K562 (cell line): ENCODE data around the gene CD274. TPM values are rescaled to one million over a fixed set of nuclear protein-coding genes. Genes with fewer than 3 reads are reported as not detected.

ENCODE experiments used
- ATAC-seq: fragments of 200-7000 bp; cut with Tn5 transposase; 3 replicates; pipeline ENCODE4 v1.9.1; 2020; ENCODE audit warnings: moderate library complexity
- BruUV-seq: library from RNA; stranded (reverse); fragments of 400-500 nt; replicated peaks from 2 replicates; lab custom pipeline; 2021; lab: Mats Ljungman, UMichigan
- CTCF ChIA-PET: fragments of 300-600 bp; formaldehyde crosslinking; extraction: SDS; loops from one replicate; lab custom pipeline; 2021; ENCODE audit warnings: low intra/inter-chr PET ratio; lab: Yijun Ruan, JAX
- POLR2A ChIA-PET: fragments of 300-600, 350-650 bp; sonication (Branson Sonifier 250); formaldehyde crosslinking; extraction: SDS; loops from one replicate; lab custom pipeline; 2021; ENCODE audit warnings: antibody characterized with exemption, inconsistent platforms; lab: Yijun Ruan, JAX
- DNase-seq, 4 experiments: peaks; one replicate each; pipeline versions ENCODE4 v3.0.0 to v3.0.0-alpha.2; 2011 to 2018; ENCODE audit warnings: low spot score in 3 of 4, mixed read lengths in 3 of 4; ENCODE audit errors: extremely low read depth in 1 of 4
- FAIRE-seq: peaks from 2 replicates; lab custom pipeline; 2011; peaks lifted over from hg19 to GRCh38; lab: Jason Lieb, UNC
- H2AFZ ChIP-seq: 2 replicates; pipeline ENCODE4 v1.6.0; 2011; ENCODE audit warnings: low read depth, low read length, control low read depth, inconsistent platforms
- H3K27ac ChIP-seq: fragments of 200-600 bp; 3 replicates; pipeline ENCODE4 v1.8.0; 2011; ENCODE audit warnings: low read depth, mild to moderate bottlenecking, control low read depth, inconsistent platforms, low read length, moderate library complexity, mixed read lengths; ENCODE audit errors: extremely low read depth
- H3K27me3 ChIP-seq, 2 experiments: fragments of 300-600 bp in 1 of 2; 2 replicates in 1 of 2; 3 replicates in 1 of 2; pipeline versions ENCODE4 v1.6.0 to v1.8.0; 2011; ENCODE audit warnings: inconsistent platforms in 2 of 2, low read length in 2 of 2, mild to moderate bottlenecking in 1 of 2, mixed read lengths in 1 of 2, moderate library complexity in 1 of 2; ENCODE audit not compliant: control insufficient read depth in 2 of 2, insufficient read depth in 2 of 2
- H3K36me3 ChIP-seq: fragments of 300-600 bp; 3 replicates; pipeline ENCODE4 v1.8.0; 2011; ENCODE audit warnings: mild to moderate bottlenecking, low read length, inconsistent platforms; ENCODE audit not compliant: control insufficient read depth, insufficient read depth
- H3K4me1 ChIP-seq, 2 experiments: fragments of 200-600 bp in 1 of 2; replicated peaks in 1 of 2; 2 replicates in 1 of 2; 3 replicates in 1 of 2; pipeline versions ENCODE4 v1.5.1 to v1.8.0; 2011; ENCODE audit warnings: inconsistent platforms in 2 of 2, low read length in 2 of 2, mild to moderate bottlenecking in 1 of 2, mixed read lengths in 1 of 2, moderate library complexity in 1 of 2; ENCODE audit not compliant: control insufficient read depth in 2 of 2, insufficient read depth in 2 of 2
- H3K4me2 ChIP-seq: 2 replicates; pipeline ENCODE4 v1.6.1; 2011; ENCODE audit warnings: low read length, control low read depth, inconsistent platforms, mixed read lengths; ENCODE audit not compliant: insufficient read depth
- H3K4me3 ChIP-seq: fragments of 200-600 bp; sonication (generic), shearing (Covaris generic); 2 replicates; pipeline ENCODE4 v1.5.1; 2016; ENCODE audit warnings: control low read depth, inconsistent platforms
- H3K79me2 ChIP-seq: fragments of 200-600 bp; 3 replicates; pipeline ENCODE4 v1.8.0; 2011; ENCODE audit warnings: low read length, inconsistent platforms; ENCODE audit not compliant: control insufficient read depth, insufficient read depth
- H3K9ac ChIP-seq, 2 experiments: 2 replicates each; pipeline versions ENCODE4 v1.6.0 to v1.6.1; 2011; ENCODE audit warnings: low read depth in 2 of 2, low read length in 2 of 2, control low read depth in 1 of 2, inconsistent platforms in 1 of 2, mild to moderate bottlenecking in 1 of 2, mixed read lengths in 1 of 2; ENCODE audit not compliant: insufficient read depth in 1 of 2
- H3K9me1 ChIP-seq: one replicate; pipeline ENCODE4 v1.6.0; 2011; ENCODE audit warnings: inconsistent platforms, mild to moderate bottlenecking, low read length, moderate library complexity; ENCODE audit not compliant: control insufficient read depth, insufficient read depth
- H3K9me3 ChIP-seq: replicated peaks from 2 replicates; pipeline ENCODE4 v1.5.1; 2011; ENCODE audit warnings: low read depth, low read length, inconsistent platforms; ENCODE audit not compliant: control insufficient read depth, insufficient read depth
- H4K20me1 ChIP-seq: replicated peaks from 2 replicates; pipeline ENCODE4 v1.6.1; 2011; ENCODE audit warnings: low read length, inconsistent platforms, mixed read lengths; ENCODE audit not compliant: control insufficient read depth, insufficient read depth
- CTCF ChIP-seq, 3 experiments: IDR thresholded peaks in 2 of 3; conservative IDR thresholded peaks in 1 of 3; 2 replicates each; pipeline ENCODE4 v1.5.1; 2011 to 2012; ENCODE audit warnings: low read length in 3 of 3, mild to moderate bottlenecking in 3 of 3, control low read depth in 2 of 3, improper control_type of control experiment in 1 of 3, inconsistent platforms in 1 of 3, low read depth in 1 of 3, mixed read lengths in 1 of 3, moderate library complexity in 1 of 3; ENCODE audit not compliant: insufficient read depth in 2 of 3
- DEAF1 ChIP-seq: fragments of 450-650 bp; formaldehyde crosslinking; IDR thresholded peaks from 2 replicates; pipeline ENCODE4 v1.4.0; 2020; ENCODE audit warnings: mild to moderate bottlenecking, moderate library complexity
- RBM25 ChIP-seq: fragments of 200-400 bp; formaldehyde crosslinking; IDR thresholded peaks from 2 replicates; pipeline ENCODE4 v1.6.1; 2018; ENCODE audit warnings: low read length, low read depth, moderate library complexity; ENCODE audit not compliant: severe bottlenecking
- STAT6 ChIP-seq: sonication (generic); formaldehyde crosslinking; IDR thresholded peaks from 2 replicates; pipeline ENCODE4 v1.8.1; 2023; ENCODE audit warnings: mild to moderate bottlenecking, missing genetic modification reagents
- ZNF445 ChIP-seq: fragments of 250-450 bp; sonication (Bioruptor Pico); IDR thresholded peaks from 2 replicates; pipeline ENCODE4 v1.4.0; 2020; ENCODE audit warnings: low read depth, mild to moderate bottlenecking, moderate library complexity
- WGBS: fragments of 100-300 bp; shearing (Covaris generic); methylation state at CpG from one replicate; pipeline ENCODE4 v1.1.6; 2016; ENCODE audit warnings: low coverage, mixed read lengths; ENCODE audit not compliant: insufficient coverage; ENCODE audit errors: missing lambda C conversion rate; 5-methylcytosine and 5-hydroxymethylcytosine counted together
- in situ Hi-C: fragments of 300-500 bp; cut with MboI; formaldehyde crosslinking; loops from 4 replicates; pipeline ENCODE4 v1.15.0; 2018; ENCODE audit warnings: inconsistent platforms, mixed read lengths
- intact Hi-C: fragments of 100-400 bp; cut with micrococcal nuclease; formaldehyde crosslinking; loops from 2 replicates; pipeline ENCODE4 v1.14.2; 2022
- polyA plus RNA-seq, 8 experiments: library from polyadenylated mRNA; depleted of rRNA in 4 of 8; stranded (reverse) in 5 of 8; unstranded in 3 of 8; fragments of >200 nt; fragmentation: Nextera tagmentation in 2 of 8; fragmentation: Illumina TruSeq in 1 of 8; extraction: Ambion mirVana in 2 of 8; extraction: Trizol in 1 of 8; gene quantifications; 2 replicates each; pipeline versions ENCODE4 v1.2.1 to v1.2.3, GENCODE V29; 2011 to 2014; ENCODE audit warnings: inconsistent platforms in 1 of 8, missing spikeins in 1 of 8
- total RNA-seq, 7 experiments: library from RNA; depleted of rRNA in 6 of 7; stranded (reverse); fragments of >200 nt in 6 of 7; fragmentation: Illumina TruSeq in 2 of 7; extraction: Trizol in 2 of 7; gene quantifications; 2 replicates each; pipeline versions ENCODE4 v1.2.1 to v1.2.3, GENCODE V29; 2011 to 2021; ENCODE audit warnings: low replicate concordance in 1 of 7

CD274 gene
- total and polyA plus RNA-seq, 9 of the 15 experiments (the other 6 are each of a cell fraction or from before 2014, with no cell fraction given): 0.07 to 0.51 (median 0.30) TPM; not detected in 1

GRCh38 chr9:5425006-5425628 lies 25.2 kb upstream of the CD274 start:
- no peaks in the 10 kb centered on the region for H3K36me3 ChIP-seq
- ChIA-PET POLR2A (interaction anchor here (0.5 kb wide), 1 partner anchor 1038 kb away, joined by 3 read pairs; no protein-coding TSS in a partner anchor), CTCF (interaction anchor here (0.9 kb wide), 1 partner anchor 239 kb away, joined by 4 read pairs; no protein-coding TSS in a partner anchor)
- intact Hi-C loops: loop anchor here (5.0 to 10.0 kb wide), 3 partner anchors 160 to 663 kb away; partner anchors contain the start of gene INSL6
- WGBS: 10% methylated on average over 2 of the region's 2 CpGs
- no peaks in the 10 kb centered on the region for H3K9me1 ChIP-seq
- peak; percentile 62; the same call in 2 of the 3 replicates for ATAC-seq
- H3K4me1 ChIP-seq: no peaks in the 10 kb centered on the region
- H3K9me3 ChIP-seq: no peaks in the 10 kb centered on the region
- no peak overlapping the region for H3K27ac ChIP-seq
- H3K27me3 ChIP-seq: no peaks in the 10 kb centered on the region
- no peaks in the 10 kb centered on the region for H3K79me2 ChIP-seq
- in situ Hi-C loops: loop anchor here (25.0 kb wide), 2 partner anchors 688 to 813 kb away; partner anchors contain the start of gene AK3
- H4K20me1 ChIP-seq: no peaks in the 10 kb centered on the region
- H2AFZ ChIP-seq: no peak overlapping the region
- DNase-seq: peak; percentile 17 to 29 (median 18)
- no peak overlapping the region for H3K4me3 ChIP-seq
- no peak overlapping the region for H3K4me2 ChIP-seq
- BruUV-seq: no TSS peak
- H3K9ac ChIP-seq: no peak overlapping the region
- FAIRE-seq: peak; percentile 78
- TF ChIP-seq RBM25 (peak; percentile 75), CTCF (IDR thresholded peaks at IDR 0.05 in 2 of 3, conservative IDR thresholded peaks at IDR 0.05 in 1 of 3; ENCODE audit: insufficient read depth in 2 of 3, low read depth in 1 of 3, low read length in 3 of 3) (peak; percentile 30 to 59 (median 53); a peak in 4 of 6 replicates), DEAF1 (peak; percentile 24; the same call in 1 of the 2 replicates), ZNF445 (no peak), STAT6 (CRISPR knock-in tag) (no peak)
